Mucosa of rectum (tissue), 2 donors: Measurements from ENCODE around the gene KIF3B.
"Not testable (repeated sequence)": the region's sequence is repeated elsewhere in the genome, so short reads cannot be mapped to it uniquely, and the experiment has no call there.

Experiments
- H3K27ac ChIP-seq, 2 donors: one replicate each; pipeline ENCODE4 v1.7.0; 2013; ENCODE audit warnings: inconsistent platforms in 2 of 2, low read depth in 2 of 2, low read length in 2 of 2
- H3K27me3 ChIP-seq, 2 donors: one replicate each; pipeline ENCODE4 v1.7.0; 2013; ENCODE audit warnings: low read length in 2 of 2; ENCODE audit not compliant: control insufficient read depth in 2 of 2, insufficient read depth in 2 of 2
- H3K36me3 ChIP-seq, 2 donors: one replicate each; pipeline ENCODE4 v1.7.0; 2013; ENCODE audit warnings: low read length in 2 of 2; ENCODE audit not compliant: control insufficient read depth in 2 of 2, insufficient read depth in 2 of 2
- H3K4me1 ChIP-seq, 2 donors: one replicate each; pipeline ENCODE4 v1.7.0; 2013; ENCODE audit warnings: low read length in 2 of 2, mild to moderate bottlenecking in 1 of 2; ENCODE audit not compliant: control insufficient read depth in 2 of 2, insufficient read depth in 2 of 2
- H3K4me3 ChIP-seq, 2 donors: one replicate each; pipeline ENCODE4 v1.7.0; 2013; ENCODE audit warnings: low read length in 2 of 2
- H3K9ac ChIP-seq, 2 donors: one replicate each; pipeline ENCODE4 v1.7.0; 2013; ENCODE audit warnings: low read length in 2 of 2, low read depth in 1 of 2, mild to moderate bottlenecking in 1 of 2
- H3K9me3 ChIP-seq, 2 donors: one replicate each; pipeline ENCODE4 v1.7.0; 2013; ENCODE audit warnings: low read length in 2 of 2; ENCODE audit not compliant: control insufficient read depth in 2 of 2
- donor health status: healthy.
- donor health status: Normal muscosa, but diverticular disease.

KIF3B gene

GRCh38 chr20:32246208-32246607, 31.2 kb upstream of the KIF3B start:
- not testable (repeated sequence) for H3K36me3 ChIP-seq, H3K9ac ChIP-seq, H3K4me3 ChIP-seq, H3K9me3 ChIP-seq, H3K27me3 ChIP-seq, H3K27ac ChIP-seq, H3K4me1 ChIP-seq

DNA sequence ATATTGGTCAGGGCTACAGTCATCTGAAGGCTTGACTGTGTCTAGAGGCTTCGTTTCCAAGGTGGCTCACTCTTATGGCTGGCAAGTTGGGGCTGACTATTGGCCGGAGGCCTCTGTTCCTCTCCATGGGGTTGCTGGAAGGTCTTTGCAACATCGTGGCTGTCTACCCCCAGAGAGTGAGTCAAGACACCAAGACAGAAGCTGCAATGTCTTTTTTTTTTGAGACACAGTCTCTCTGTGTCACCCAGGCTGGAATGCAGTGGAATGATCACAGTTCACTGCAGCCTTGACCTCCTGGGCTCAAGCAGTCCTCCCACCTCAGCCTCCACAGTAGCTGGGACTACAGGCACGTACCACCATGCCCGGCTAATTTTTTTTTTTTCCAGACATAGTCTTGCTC, 29.4 kb upstream of the KIF3B start:
- H3K4me3 ChIP-seq, result no peak overlapping the region
- no peaks in the 10 kb centered on the region for H3K9me3 ChIP-seq
- H3K27ac ChIP-seq, result no peak overlapping the region
- H3K9ac ChIP-seq, result no peak overlapping the region
- no peaks in the 10 kb centered on the region for H3K36me3 ChIP-seq
- H3K4me1 ChIP-seq, result peaks cover 0 to 5% of the 10 kb centered on the region in 2 donors
- no peaks in the 10 kb centered on the region for H3K27me3 ChIP-seq

GRCh38 chr20:32249030-32249738, 28.3 kb upstream of the KIF3B start:
- Histone ChIP-seq H3K27me3 (no peaks in the 10 kb centered on the region), H3K4me3 (no peak overlapping the region), H3K36me3 (no peaks in the 10 kb centered on the region), H3K9ac (no peak overlapping the region), H3K27ac (no peak overlapping the region), H3K9me3 (no peaks in the 10 kb centered on the region), H3K4me1 (peaks cover 0 to 4% of the 10 kb centered on the region in 2 donors)

- Histone ChIP-seq H3K9ac (no peak overlapping the region), H3K4me1 (peaks cover 0 to 7% of the 10 kb centered on the region in 2 donors), H3K4me3 (no peak overlapping the region), H3K27ac (no peak overlapping the region), H3K36me3 (no peaks in the 10 kb centered on the region), H3K9me3 (no peaks in the 10 kb centered on the region), H3K27me3 (no peaks in the 10 kb centered on the region)
These were observed 26.0 kb upstream of the KIF3B start for GRCh38 chr20:32251470-32251869.

GRCh38 chr20:32252189-32252588, 25.3 kb upstream of the KIF3B start:
- H3K9me3 ChIP-seq, result no peaks in the 10 kb centered on the region
- no peak overlapping the region for H3K27ac ChIP-seq
- peaks cover 0 to 7% of the 10 kb centered on the region in 2 donors for H3K4me1 ChIP-seq
- H3K9ac ChIP-seq, result no peak overlapping the region
- no peaks in the 10 kb centered on the region for H3K27me3 ChIP-seq
- H3K4me3 ChIP-seq, result no peak overlapping the region
- H3K36me3 ChIP-seq, result no peaks in the 10 kb centered on the region

DNA sequence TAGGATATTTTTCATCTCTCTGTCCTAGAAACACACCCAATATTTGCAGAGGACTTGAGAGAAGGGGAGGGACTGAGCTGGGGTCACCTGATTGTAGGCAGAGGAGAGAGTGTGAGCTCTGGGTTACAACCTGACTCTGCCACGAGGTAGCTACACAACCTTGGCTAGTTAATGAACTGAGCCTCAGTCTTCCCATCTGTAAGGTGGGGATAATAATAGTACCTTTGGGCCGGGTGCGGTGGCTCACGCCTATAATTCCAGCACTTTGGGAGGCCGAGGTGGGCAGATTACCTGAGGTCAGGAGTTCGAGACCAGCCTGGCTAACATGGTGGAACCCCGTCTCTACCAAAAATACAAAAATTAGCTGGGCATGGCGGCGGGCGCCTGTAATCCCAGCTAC, 16.5 kb upstream of the KIF3B start:
- H3K36me3 ChIP-seq, H3K4me3 ChIP-seq, H3K27me3 ChIP-seq, H3K27ac ChIP-seq, H3K9ac ChIP-seq, H3K9me3 ChIP-seq, H3K4me1 ChIP-seq: not testable (repeated sequence)

- no peak overlapping the region for H3K27ac ChIP-seq
- H3K4me1 ChIP-seq, result no peaks in the 10 kb centered on the region
- no peak overlapping the region for H3K4me3 ChIP-seq
- H3K9me3 ChIP-seq, result no peaks in the 10 kb centered on the region
- no peaks in the 10 kb centered on the region for H3K27me3 ChIP-seq
- no peak overlapping the region for H3K9ac ChIP-seq
- H3K36me3 ChIP-seq, result no peaks in the 10 kb centered on the region
These were observed 15.8 kb upstream of the KIF3B start for GRCh38 chr20:32261644-32262043.

GRCh38 chr20:32263398-32263954, 14.0 kb upstream of the KIF3B start:
- Histone ChIP-seq H3K27me3 (no peaks in the 10 kb centered on the region), H3K36me3 (no peaks in the 10 kb centered on the region), H3K4me1 (no peaks in the 10 kb centered on the region), H3K4me3 (no peak overlapping the region), H3K9me3 (no peaks in the 10 kb centered on the region), H3K27ac (no peak overlapping the region), H3K9ac (no peak overlapping the region)

- no peak overlapping the region for H3K4me3 ChIP-seq
- no peaks in the 10 kb centered on the region for H3K27me3 ChIP-seq
- H3K9me3 ChIP-seq, result no peaks in the 10 kb centered on the region
- H3K36me3 ChIP-seq, result no peaks in the 10 kb centered on the region
- H3K4me1 ChIP-seq, result peaks cover 0 to 2% of the 10 kb centered on the region in 2 donors
- no peak overlapping the region for H3K9ac ChIP-seq
- H3K27ac ChIP-seq, result no peak overlapping the region
These were observed 5.8 kb upstream of the KIF3B start for GRCh38 chr20:32271620-32272019.

DNA sequence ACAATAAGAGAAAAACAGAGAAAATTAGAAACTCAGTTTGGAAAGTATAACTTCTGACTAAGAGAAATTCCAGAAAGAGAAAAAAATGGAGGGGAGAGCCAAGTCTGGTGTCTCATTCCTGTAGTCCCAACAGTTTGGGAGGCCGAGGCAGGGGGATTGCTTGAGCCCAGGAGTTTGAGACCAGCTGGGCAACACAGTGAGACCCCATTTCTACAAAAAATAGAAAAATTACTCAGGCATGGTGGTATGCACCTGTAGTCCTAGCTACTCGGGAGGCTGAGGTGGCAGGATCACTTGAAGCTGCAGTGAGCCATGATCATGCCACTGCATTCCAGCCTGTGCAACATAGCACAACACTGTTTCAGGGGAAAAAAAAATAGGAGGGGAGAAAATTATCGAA, 3.1 kb upstream of the KIF3B start:
- Histone ChIP-seq H3K9ac (no peak overlapping the region), H3K9me3 (no peaks in the 10 kb centered on the region), H3K4me3 (no peak overlapping the region), H3K4me1 (peaks cover 8 to 12% of the 10 kb centered on the region in 2 donors), H3K36me3 (no peaks in the 10 kb centered on the region), H3K27me3 (no peaks in the 10 kb centered on the region), H3K27ac (no peak overlapping the region)
